ENCODE data around the gene TNFRSF8. TPM values are rescaled to one million over a fixed set of nuclear protein-coding genes. Genes with fewer than 3 reads are reported as not detected.

Gene TNFRSF8
- polyA plus RNA-seq, 6 donors from 2014 or later, result not detected

GRCh38 chr1:12180903-12181302 lies 117.8 kb downstream of the TNFRSF8 start:
- no peak for ATAC-seq (ENCODE audit: low read depth in 2 of 2)
- peaks cover 60 to 80% (median 78%) of the 10 kb centered on the region in 3 donors for H3K4me1 Mint-ChIP-seq
- H3K27me3 Mint-ChIP-seq, result peaks cover 0 to 6% (median 0%) of the 10 kb centered on the region in 3 donors
- peak overlapping the region in 1 of 6 donors; percentile 78 for H3K27ac Mint-ChIP-seq
- H3K36me3 Mint-ChIP-seq, result no peaks in the 10 kb centered on the region
- no peak for DNase-seq
- H3K4me3 Mint-ChIP-seq, result no peak overlapping the region
- no peaks in the 10 kb centered on the region for H3K9me3 Mint-ChIP-seq

DNA sequence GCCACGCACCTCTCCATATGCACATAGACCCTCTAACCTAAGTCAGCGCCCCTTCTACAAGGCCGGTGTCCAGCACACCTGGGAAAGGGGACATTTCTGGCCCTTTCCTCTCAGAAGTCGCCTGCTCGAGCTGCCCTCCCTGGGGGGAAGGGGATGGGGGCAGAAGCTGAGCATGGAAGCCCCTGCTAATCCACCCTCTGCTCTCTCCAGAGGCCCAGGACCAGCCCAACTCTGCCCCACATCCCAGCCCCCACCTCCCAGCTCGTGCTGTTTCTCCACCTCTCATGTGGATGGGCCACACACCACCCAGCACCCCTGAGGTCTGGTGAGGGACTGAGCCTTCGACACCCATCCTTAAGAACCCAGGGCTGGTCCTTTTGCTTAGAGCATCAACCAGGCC lies 118.5 kb downstream of the TNFRSF8 start:
- peaks cover 0 to 3% (median 0%) of the 10 kb centered on the region in 3 donors for H3K27me3 Mint-ChIP-seq
- DNase-seq (no peak), ATAC-seq (ENCODE audit: low read depth in 2 of 2) (no peak)
- peaks cover 56 to 75% (median 72%) of the 10 kb centered on the region in 3 donors for H3K4me1 Mint-ChIP-seq
- H3K27ac Mint-ChIP-seq, result peak overlapping the region in 4 of 6 donors; percentile 9 to 76 (median 34)
- no peak overlapping the region for H3K4me3 Mint-ChIP-seq
- no peaks in the 10 kb centered on the region for H3K9me3 Mint-ChIP-seq
- no peaks in the 10 kb centered on the region for H3K36me3 Mint-ChIP-seq

DNA sequence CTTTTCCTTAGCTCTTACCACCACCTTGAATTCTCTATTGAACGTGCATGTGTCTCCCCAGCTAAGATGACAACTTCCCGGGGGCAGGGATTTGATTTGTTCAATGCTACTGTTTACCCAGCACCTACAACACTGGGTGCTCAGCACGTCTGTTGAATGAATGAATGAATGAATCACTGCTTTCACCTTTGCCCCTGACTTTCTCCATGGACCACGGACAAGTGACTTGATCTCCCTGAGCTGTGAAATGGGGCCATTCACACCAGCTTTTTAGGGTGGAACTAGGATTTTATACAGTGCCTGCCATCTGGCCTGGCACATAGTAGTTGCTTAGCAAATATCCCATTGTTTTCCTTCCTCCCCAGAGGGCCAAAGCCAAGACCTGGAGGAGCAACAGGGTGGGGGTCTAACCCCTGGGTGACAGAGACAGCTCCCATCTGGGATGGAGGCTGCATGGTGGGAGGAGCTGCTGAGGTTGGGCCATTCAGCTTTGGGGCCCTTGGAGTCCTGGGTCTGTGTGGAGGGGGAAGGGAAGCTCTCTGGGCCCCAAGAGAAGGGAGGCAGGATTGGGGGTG lies 119.4 kb downstream of the TNFRSF8 start:
- no peak overlapping the region for H3K4me3 Mint-ChIP-seq
- no peaks in the 10 kb centered on the region for H3K36me3 Mint-ChIP-seq
- DNase-seq, result no peak
- H3K9me3 Mint-ChIP-seq, result no peaks in the 10 kb centered on the region
- no peaks in the 10 kb centered on the region for H3K27me3 Mint-ChIP-seq
- no peak for ATAC-seq (ENCODE audit: low read depth in 2 of 2)
- peaks cover 58 to 74% (median 72%) of the 10 kb centered on the region in 3 donors for H3K4me1 Mint-ChIP-seq
- H3K27ac Mint-ChIP-seq, result peak overlapping the region in 5 of 6 donors; percentile 9 to 57 (median 28)

GRCh38 chr1:12183095-12183794 lies 120.1 kb downstream of the TNFRSF8 start:
- no peak for DNase-seq
- H3K4me3 Mint-ChIP-seq, result no peak overlapping the region
- no peaks in the 10 kb centered on the region for H3K9me3 Mint-ChIP-seq
- H3K27ac Mint-ChIP-seq, result peak overlapping the region in 5 of 6 donors; percentile 2 to 92 (median 53)
- peaks cover 56 to 72% (median 68%) of the 10 kb centered on the region in 3 donors for H3K4me1 Mint-ChIP-seq
- no peaks in the 10 kb centered on the region for H3K27me3 Mint-ChIP-seq
- H3K36me3 Mint-ChIP-seq, result no peaks in the 10 kb centered on the region
- ATAC-seq (ENCODE audit: low read depth in 2 of 2), result no peak

- peaks cover 48 to 63% (median 59%) of the 10 kb centered on the region in 3 donors for H3K4me1 Mint-ChIP-seq
- no peaks in the 10 kb centered on the region for H3K27me3 Mint-ChIP-seq
- ATAC-seq (ENCODE audit: low read depth in 2 of 2), result peak; percentile 69 to 76
- peak overlapping the region; percentile 9 to 92 (median 78) for H3K27ac Mint-ChIP-seq
- peaks cover 0 to under 1% of the 10 kb centered on the region in 2 donors for H3K36me3 Mint-ChIP-seq
- peak; percentile 29 for DNase-seq
- H3K9me3 Mint-ChIP-seq, result no peaks in the 10 kb centered on the region
- H3K4me3 Mint-ChIP-seq, result peak overlapping the region in 4 of 8 donors; percentile 6 to 47 (median 34)
Observed at GRCh38 chr1:12184008-12184681, 121.0 kb downstream of the TNFRSF8 start.

GRCh38 chr1:12185036-12185917 lies 122.2 kb downstream of the TNFRSF8 start:
- Mint-ChIP-seq H3K4me1 (peaks cover 50 to 59% (median 52%) of the 10 kb centered on the region in 3 donors), H3K36me3 (peaks cover 0 to 9% of the 10 kb centered on the region in 2 donors), H3K9me3 (no peaks in the 10 kb centered on the region), H3K4me3 (no peak overlapping the region), H3K27ac (peak overlapping the region in 3 of 6 donors; percentile 15 to 74 (median 62)), H3K27me3 (no peaks in the 10 kb centered on the region)
- no peak for ATAC-seq (ENCODE audit: low read depth in 2 of 2)
- no peak for DNase-seq

DNA sequence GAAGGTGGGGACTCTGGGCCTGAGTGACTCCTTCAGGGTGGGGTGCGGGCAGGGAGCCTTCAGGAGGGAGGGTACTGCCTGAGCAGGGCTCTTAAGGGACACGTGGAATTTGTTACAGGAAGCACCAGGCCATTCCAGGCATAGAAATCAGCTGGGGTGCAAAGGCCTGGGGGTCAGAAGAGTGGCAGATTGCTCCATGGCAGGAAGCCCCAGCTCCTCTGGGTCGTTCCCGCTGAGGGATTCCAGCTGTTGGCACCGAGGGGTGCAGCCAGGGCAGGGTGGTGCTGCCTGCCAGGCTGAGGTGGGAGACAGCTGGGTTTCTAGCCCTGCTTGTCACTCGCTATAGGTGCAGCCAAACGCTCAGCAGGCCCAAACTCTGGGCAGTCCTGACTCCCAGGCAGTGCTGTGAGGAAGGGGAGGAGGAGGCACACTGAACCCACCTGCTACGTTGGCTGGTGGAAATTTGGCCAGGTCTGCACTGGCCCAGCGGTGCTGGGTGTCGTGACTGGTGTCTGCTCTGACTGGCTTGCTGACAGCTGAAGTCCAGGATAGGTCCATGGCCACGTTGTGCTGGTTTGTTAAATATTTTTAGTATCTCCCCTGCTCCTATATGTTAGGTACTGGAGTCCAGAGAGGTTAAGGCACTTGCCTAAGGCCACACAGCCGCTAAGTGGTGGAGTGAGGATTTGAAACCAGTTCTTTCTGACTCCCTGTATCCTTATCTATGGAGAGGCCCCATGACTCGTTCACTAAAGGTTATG lies 123.0 kb downstream of the TNFRSF8 start:
- H3K36me3 Mint-ChIP-seq, result peaks cover 0 to 9% of the 10 kb centered on the region in 2 donors
- no peak overlapping the region for H3K4me3 Mint-ChIP-seq
- no peaks in the 10 kb centered on the region for H3K27me3 Mint-ChIP-seq
- no peak for ATAC-seq (ENCODE audit: low read depth in 2 of 2)
- no peaks in the 10 kb centered on the region for H3K9me3 Mint-ChIP-seq
- no peak for DNase-seq
- peaks cover 49 to 52% (median 50%) of the 10 kb centered on the region in 3 donors for H3K4me1 Mint-ChIP-seq
- H3K27ac Mint-ChIP-seq, result peak overlapping the region in 2 of 6 donors; percentile 62 to 89

DNA sequence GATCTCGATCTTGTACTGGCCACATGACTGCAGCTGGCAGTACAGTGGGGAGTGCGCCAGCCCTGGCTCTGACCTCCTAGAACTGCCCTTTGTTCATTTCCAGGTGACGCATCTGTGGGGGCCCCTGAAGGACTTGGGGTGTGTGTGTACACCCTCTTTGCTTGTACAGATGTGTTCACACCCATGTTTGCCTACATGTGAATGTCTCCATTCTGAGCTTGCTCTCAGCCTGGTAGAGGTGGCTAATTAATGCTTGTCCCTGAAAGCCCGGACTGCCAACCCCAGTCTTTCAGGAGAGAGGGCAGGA lies 123.5 kb downstream of the TNFRSF8 start:
- no peak for ATAC-seq (ENCODE audit: low read depth in 2 of 2)
- peak overlapping the region in 1 of 8 donors; percentile 25 for H3K4me3 Mint-ChIP-seq
- DNase-seq, result no peak
- peak overlapping the region in 1 of 6 donors; percentile 12 for H3K27ac Mint-ChIP-seq
- H3K4me1 Mint-ChIP-seq, result peaks cover 46% of the 10 kb centered on the region in 3 donors
- H3K9me3 Mint-ChIP-seq, result no peaks in the 10 kb centered on the region
- no peaks in the 10 kb centered on the region for H3K27me3 Mint-ChIP-seq
- peaks cover 0 to 9% of the 10 kb centered on the region in 2 donors for H3K36me3 Mint-ChIP-seq

GRCh38 chr1:12188115-12188514 lies 125.0 kb downstream of the TNFRSF8 start:
- H3K4me3 Mint-ChIP-seq, result no peak overlapping the region
- peak overlapping the region in 1 of 6 donors; percentile 52 for H3K27ac Mint-ChIP-seq
- H3K4me1 Mint-ChIP-seq, result peaks cover 32 to 36% (median 33%) of the 10 kb centered on the region in 3 donors
- H3K36me3 Mint-ChIP-seq, result peaks cover 0 to 14% of the 10 kb centered on the region in 2 donors
- no peak for DNase-seq
- no peaks in the 10 kb centered on the region for H3K27me3 Mint-ChIP-seq
- ATAC-seq (ENCODE audit: low read depth in 2 of 2), result no peak
- H3K9me3 Mint-ChIP-seq, result no peaks in the 10 kb centered on the region

DNA sequence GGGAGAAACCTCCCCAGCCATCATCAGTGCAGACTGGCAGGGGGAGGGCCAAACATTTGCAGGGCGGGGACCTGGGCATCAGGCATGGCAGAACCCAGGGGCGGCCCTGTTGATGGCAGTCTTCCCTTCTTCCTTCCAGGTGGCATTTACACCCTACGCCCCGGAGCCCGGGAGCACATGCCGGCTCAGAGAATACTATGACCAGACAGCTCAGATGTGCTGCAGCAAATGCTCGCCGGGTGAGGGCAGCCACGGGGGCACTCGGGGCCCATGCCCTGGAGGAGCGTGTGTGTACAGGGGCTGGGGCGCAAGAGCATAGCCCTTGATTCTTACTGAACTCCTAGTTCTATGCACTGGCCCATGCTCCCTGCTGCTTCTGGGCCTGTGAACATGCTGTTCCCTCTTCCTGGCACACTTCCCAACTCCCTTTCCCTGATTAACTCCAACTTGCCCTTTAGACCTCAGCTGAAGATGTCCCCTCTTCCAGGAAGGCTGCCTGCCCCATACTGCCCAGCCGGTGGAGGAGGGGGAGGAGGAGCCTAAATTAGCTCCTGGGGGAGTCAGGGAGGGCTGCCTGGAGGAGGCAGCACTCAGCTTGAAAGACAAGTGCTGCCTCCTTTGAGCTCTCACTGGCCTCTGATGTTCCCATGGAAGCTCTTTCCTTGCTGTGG lies 125.7 kb downstream of the TNFRSF8 start:
- DNase-seq (no peak), ATAC-seq (ENCODE audit: low read depth in 2 of 2) (no peak)
- Mint-ChIP-seq H3K27ac (no peak overlapping the region), H3K4me3 (no peak overlapping the region), H3K36me3 (peaks cover 2 to 18% of the 10 kb centered on the region in 2 donors), H3K27me3 (no peaks in the 10 kb centered on the region), H3K9me3 (no peaks in the 10 kb centered on the region), H3K4me1 (peaks cover 27 to 30% (median 28%) of the 10 kb centered on the region in 3 donors)

DNA sequence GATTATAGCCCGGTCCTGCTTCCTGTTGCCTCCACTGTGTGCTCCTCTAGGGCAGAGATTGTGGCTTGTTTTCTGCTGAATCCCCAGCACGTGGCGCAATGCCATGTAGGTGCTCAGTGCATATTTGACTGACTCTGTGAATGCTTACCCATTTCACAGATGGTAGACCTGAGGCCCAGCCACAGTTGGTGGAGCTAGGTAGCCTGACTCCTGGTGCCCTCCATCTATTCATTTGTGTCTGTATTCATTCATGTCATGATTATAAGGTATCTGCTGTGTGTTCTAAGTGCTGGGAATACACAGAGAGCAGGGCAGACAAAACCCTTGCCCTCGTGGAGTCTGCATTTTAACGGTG lies 126.2 kb downstream of the TNFRSF8 start:
- H3K4me3 Mint-ChIP-seq, result no peak overlapping the region
- H3K4me1 Mint-ChIP-seq, result peaks cover 21 to 25% (median 22%) of the 10 kb centered on the region in 3 donors
- DNase-seq, result no peak
- H3K36me3 Mint-ChIP-seq, result peaks cover 4 to 23% of the 10 kb centered on the region in 2 donors
- ATAC-seq (ENCODE audit: low read depth in 2 of 2), result no peak
- H3K27me3 Mint-ChIP-seq, result no peaks in the 10 kb centered on the region
- no peaks in the 10 kb centered on the region for H3K9me3 Mint-ChIP-seq
- peak overlapping the region in 2 of 6 donors; percentile 64 to 65 for H3K27ac Mint-ChIP-seq
